Measurements from ENCODE around the gene ADGRG6. TPM values are rescaled to one million over a fixed set of nuclear protein-coding genes. Genes with fewer than 3 reads are reported as not detected.

Gene ADGRG6
- total and polyA plus RNA-seq, 2 donors from 2014 or later = 2.6 to 32.8 TPM

DNA sequence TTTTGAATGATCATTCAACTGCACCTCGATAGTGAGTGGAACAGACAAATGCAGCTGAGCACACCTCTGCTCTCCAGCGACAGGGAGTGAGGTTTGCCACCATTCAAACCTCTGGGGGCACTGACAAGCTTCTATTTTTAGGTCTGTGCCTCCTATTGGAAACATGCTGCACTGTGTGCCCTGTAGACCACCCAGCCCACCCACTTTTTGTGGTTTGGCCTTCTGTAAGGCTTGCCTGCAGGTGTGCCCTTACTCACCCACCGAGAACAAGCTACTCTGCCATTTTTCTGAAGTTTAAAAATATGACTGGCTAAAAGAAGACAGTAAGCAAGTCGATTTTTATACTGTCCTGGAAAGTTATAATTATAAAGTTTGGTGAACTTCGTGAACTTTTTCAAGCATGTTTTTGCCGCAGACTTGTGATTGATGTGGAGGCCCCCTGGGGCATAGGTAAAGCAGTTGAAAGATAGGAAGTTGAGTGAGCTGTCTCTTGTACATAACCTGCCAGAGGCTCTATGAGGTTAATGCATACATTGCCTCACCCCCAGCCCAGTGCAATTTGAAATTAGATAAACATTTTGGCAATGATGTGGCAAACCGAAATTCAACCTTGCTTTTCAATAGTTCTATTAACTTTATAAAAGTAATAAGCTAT, 53.8 kb downstream of the ADGRG6 start:
- TF ChIP-seq, protein P1, sequence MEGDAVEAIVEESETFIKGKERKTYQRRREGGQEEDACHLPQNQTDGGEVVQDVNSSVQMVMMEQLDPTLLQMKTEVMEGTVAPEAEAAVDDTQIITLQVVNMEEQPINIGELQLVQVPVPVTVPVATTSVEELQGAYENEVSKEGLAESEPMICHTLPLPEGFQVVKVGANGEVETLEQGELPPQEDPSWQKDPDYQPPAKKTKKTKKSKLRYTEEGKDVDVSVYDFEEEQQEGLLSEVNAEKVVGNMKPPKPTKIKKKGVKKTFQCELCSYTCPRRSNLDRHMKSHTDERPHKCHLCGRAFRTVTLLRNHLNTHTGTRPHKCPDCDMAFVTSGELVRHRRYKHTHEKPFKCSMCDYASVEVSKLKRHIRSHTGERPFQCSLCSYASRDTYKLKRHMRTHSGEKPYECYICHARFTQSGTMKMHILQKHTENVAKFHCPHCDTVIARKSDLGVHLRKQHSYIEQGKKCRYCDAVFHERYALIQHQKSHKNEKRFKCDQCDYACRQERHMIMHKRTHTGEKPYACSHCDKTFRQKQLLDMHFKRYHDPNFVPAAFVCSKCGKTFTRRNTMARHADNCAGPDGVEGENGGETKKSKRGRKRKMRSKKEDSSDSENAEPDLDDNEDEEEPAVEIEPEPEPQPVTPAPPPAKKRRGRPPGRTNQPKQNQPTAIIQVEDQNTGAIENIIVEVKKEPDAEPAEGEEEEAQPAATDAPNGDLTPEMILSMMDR (IDR thresholded peaks at IDR 0.05; ENCODE audit: borderline replicate concordance, extremely low read depth, insufficient read depth) = no peak
- no peak for FAIRE-seq
- Histone ChIP-seq H3K4me1 (ENCODE audit: control insufficient read depth in 2 of 3, insufficient read depth in 2 of 3, low read depth in 1 of 3, low read length in 3 of 3) (no peaks in the 10 kb centered on the region), H3K36me3 (ENCODE audit: control insufficient read depth in 2 of 3, insufficient read depth in 3 of 3, low read length in 3 of 3) (no peaks in the 10 kb centered on the region), H3K4me3 (ENCODE audit: low read length in 3 of 3) (no peak overlapping the region), H3K9ac (ENCODE audit: low read length in 3 of 3) (no peak overlapping the region), H3K27me3 (ENCODE audit: control insufficient read depth, insufficient read depth, low read length) (no peaks in the 10 kb centered on the region), H3K9me3 (ENCODE audit: control insufficient read depth in 2 of 3, insufficient read depth in 1 of 3, low read length in 3 of 3) (no peaks in the 10 kb centered on the region), H3K27ac (ENCODE audit: low read depth in 2 of 2, low read length in 2 of 2) (no peak overlapping the region)
- intact Hi-C loops (cut with DNase I) = no loop called here
- no peak for DNase-seq

DNA sequence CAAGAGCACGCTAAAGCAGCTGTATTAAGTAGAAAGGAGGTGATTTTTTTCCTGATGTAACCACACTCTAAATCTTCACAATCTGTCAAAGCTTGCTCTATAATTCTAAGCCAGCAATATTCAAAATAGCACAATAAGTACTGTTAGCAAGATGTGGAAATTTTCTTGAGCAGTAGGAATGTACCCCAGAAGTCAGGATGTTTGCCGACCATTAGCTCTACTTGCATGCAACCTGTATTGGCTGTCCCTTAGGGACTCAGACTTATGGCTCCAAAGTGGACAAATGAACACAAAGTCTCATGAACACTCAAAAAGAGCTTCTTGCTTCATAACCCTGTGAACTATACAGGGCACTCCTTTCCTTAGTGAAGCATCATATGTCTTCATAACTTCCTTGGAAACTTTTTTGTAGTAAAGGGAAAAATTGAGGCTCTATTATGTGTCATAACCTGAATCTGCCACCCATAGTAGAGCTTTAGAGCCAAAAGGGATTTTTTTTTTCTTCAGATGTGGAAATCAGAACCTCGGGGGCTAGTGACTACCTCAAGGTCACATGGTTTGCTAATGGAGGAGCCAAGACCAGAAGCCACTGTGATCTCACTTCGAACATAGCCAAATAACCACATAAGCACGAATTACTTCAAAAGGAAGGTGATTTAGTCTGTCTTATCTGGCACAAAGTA, 54.5 kb downstream of the ADGRG6 start:
- no peak for FAIRE-seq
- Histone ChIP-seq H3K9me3 (ENCODE audit: control insufficient read depth in 2 of 3, insufficient read depth in 1 of 3, low read length in 3 of 3) (no peaks in the 10 kb centered on the region), H3K27me3 (ENCODE audit: control insufficient read depth, insufficient read depth, low read length) (no peaks in the 10 kb centered on the region), H3K36me3 (ENCODE audit: control insufficient read depth in 2 of 3, insufficient read depth in 3 of 3, low read length in 3 of 3) (no peaks in the 10 kb centered on the region), H3K4me1 (ENCODE audit: control insufficient read depth in 2 of 3, insufficient read depth in 2 of 3, low read depth in 1 of 3, low read length in 3 of 3) (no peaks in the 10 kb centered on the region), H3K4me3 (ENCODE audit: low read length in 3 of 3) (no peak overlapping the region), H3K27ac (ENCODE audit: low read depth in 2 of 2, low read length in 2 of 2) (no peak overlapping the region), H3K9ac (ENCODE audit: low read length in 3 of 3) (no peak overlapping the region)
- intact Hi-C loops (cut with DNase I) = no loop called here
- no peak for DNase-seq
- TF ChIP-seq, protein P1 (IDR thresholded peaks at IDR 0.05; ENCODE audit: borderline replicate concordance, extremely low read depth, insufficient read depth) = no peak

DNA sequence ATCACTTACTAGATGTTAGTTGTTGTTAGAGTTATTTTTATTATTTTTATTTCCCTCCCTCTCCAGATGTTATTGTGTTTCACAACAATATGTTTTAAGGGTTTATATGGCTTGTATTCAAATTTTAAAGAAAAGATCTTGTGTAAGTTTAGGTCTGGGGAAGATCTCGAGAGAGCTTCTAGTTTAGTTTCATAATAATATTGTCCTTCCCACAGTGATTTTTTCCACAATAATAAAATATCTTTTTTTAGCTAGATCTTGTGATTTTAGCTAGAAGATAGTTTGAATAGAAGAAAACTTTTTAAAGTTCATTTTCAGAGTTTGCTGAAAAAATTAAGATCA, 55.0 kb downstream of the ADGRG6 start:
- DNase-seq (no peak), FAIRE-seq (no peak)
- Histone ChIP-seq H3K27me3 (ENCODE audit: control insufficient read depth, insufficient read depth, low read length) (no peaks in the 10 kb centered on the region), H3K9me3 (ENCODE audit: control insufficient read depth in 2 of 3, insufficient read depth in 1 of 3, low read length in 3 of 3) (no peaks in the 10 kb centered on the region), H3K36me3 (ENCODE audit: control insufficient read depth in 2 of 3, insufficient read depth in 3 of 3, low read length in 3 of 3) (no peaks in the 10 kb centered on the region), H3K4me3 (ENCODE audit: low read length in 3 of 3) (no peak overlapping the region), H3K9ac (ENCODE audit: low read length in 3 of 3) (no peak overlapping the region), H3K27ac (ENCODE audit: low read depth in 2 of 2, low read length in 2 of 2) (no peak overlapping the region), H3K4me1 (ENCODE audit: control insufficient read depth in 2 of 3, insufficient read depth in 2 of 3, low read depth in 1 of 3, low read length in 3 of 3) (no peaks in the 10 kb centered on the region)
- TF ChIP-seq, protein P1 (IDR thresholded peaks at IDR 0.05; ENCODE audit: borderline replicate concordance, extremely low read depth, insufficient read depth) = no peak
- intact Hi-C loops (cut with DNase I) = no loop called here

Measured in kidney (tissue), 14 donors.